DMS53 treated with DMSO at 0.1 percent for 48 hours (cell line): ENCODE data around the gene TXNDC12.
"Not testable (repeated sequence)": the region's sequence is repeated elsewhere in the genome, so short reads cannot be mapped to it uniquely, and the experiment has no call there.

Source experiments
- DNase-seq: peaks from one replicate; lab custom pipeline; 2025; ENCODE audit not compliant: unreplicated experiment; lab: John Stamatoyannopoulos, UW

Gene TXNDC12

DNA sequence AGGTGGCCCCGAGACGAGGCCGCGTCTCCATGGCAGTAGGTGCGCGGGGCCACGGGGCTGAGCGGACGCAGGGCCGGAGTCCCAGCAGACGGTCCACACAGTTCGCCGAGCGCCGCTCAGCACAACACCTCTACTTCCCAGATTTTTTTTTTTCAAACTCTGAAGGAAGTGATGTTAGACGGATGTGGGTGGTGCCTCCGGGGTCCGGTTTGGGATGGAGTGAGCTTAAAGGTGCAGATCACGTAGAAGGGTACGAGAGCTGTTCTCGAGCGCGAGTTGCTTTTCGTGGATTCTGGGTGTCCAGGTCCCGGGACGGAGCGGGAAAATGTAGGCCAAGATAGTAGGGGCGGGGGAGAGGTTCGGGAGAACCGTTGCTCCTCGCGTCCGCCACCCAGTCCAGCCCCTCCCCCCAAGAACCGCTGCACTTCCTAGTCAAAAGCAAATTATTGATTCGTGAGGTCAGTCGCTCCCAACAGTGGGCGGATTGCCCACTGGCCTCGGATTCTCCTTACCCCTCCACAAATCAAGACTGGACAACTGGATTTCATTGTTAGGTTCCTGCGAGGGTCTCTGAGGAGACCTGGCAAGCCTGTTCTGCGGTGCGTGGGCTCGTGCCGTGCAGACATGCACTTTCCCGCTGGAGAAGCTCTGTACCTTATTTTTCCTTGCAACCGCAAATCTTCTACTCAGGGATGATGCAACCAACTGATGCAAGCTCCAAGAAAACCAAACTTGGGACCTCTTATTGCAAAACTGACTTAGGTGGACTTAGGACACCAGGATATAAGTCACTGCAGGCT, at the start of gene TXNDC12:
TXNDC12 (minus strand) TSS at position 126 of the 800 bp plus-strand sequence; CDS start at position 31, 95 bp downstream.
- DNase-seq, result peak; percentile 99

DNA sequence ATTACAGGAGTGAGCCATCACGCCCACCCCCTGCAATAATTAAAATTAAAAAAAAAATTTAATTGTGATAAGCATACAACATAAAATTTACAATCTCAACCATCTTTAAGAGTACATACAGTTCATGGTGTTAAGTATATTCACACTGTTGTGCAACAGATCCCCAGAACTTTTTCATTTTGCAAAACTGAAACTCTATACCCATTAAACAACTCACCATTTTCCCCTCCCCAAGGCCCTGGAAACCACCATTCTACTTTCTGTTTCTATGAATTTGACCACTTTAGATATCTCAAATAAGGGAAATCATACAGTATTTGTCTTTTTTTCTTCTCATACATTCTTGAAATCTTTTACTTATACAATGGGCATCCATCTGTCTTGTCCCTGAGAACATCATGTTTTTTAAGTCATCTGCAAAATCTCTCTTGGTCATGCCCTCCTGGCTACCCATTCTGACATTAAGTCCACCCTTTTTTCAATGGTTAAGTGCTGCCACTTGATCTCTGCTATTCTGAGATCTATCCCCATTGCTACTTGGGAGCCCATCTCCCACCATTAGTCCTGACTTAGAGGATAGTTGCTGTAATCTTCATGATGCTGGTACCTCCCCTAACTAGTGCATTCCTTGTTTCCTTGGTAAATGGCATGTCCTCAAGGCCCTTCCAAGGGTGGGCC, 47.5 kb upstream of the TXNDC12 start:
- DNase-seq, result no peak

DNA sequence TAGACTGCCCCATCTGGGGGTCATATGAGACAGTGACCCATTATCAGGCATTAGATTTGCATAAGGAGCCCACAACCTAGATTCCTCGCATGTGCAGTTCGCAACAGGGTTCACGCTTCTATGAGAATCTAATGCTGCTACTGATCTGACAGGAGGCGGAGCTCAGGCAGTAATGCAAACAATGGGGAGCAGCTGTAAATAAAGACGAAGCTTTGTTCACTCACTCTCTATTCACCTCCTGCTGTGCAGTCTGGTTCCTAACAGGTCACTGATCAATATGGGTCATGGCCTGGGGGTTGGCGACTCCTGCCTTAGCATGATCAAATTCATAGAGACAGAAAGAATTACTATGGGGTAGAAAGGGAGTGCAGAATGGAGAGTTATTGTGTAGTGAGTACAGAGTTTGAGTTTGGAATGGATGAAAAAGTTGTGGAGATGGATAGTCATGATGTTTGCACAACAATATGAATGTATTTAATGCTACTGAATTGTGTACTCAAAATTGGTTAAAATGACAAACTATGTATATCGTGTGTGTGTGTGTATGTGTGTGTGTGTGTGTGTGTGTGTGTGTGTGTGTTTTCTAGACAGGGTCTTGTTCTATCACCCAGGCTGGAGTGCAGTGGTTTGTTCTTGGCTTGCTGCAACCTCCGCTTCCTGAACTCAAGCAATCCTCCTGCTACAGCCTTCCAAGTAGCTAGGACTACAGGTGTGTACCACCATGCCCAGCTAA, 43.3 kb upstream of the TXNDC12 start:
- DNase-seq, result peak; percentile 67

DNA sequence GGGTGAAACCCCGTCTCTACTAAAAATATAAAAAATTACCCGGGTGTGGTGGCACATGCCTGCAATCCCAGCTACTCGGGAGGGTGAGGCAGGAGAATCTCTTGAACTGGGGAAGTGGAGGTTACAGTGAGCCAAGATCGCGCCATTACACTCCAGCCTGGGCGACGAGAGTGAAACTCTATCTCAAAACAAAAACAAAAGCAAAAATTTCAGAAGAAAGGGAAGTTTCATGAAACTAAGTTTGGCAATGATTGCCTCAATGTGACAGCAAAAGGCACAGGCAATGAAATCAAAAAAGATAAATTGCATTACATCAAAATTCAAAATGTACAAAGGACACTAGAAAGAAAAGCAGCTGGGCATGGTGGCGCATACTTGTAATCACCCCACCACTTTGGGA, 41.2 kb upstream of the TXNDC12 start:
- no peak for DNase-seq

DNA sequence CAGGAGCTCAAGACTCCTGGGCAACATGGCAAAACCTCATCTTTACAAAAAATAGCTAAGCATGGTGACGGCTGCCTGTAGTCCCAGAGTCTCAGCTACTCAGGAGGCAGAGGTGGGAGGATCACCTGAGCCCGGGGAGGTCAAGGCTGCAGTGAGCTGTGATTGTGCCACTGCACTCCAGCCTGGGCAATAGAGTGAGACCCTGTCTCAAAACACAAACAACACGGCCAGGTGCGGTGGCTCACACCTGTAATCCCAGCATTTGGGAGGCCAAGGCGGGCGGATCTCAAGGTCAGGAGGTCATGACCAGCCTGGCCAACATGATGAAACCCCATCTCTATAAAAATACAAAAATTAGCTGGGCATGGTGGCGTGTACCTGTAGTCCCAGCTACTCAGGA, 39.3 kb upstream of the TXNDC12 start:
- not testable (repeated sequence) for DNase-seq

DNA sequence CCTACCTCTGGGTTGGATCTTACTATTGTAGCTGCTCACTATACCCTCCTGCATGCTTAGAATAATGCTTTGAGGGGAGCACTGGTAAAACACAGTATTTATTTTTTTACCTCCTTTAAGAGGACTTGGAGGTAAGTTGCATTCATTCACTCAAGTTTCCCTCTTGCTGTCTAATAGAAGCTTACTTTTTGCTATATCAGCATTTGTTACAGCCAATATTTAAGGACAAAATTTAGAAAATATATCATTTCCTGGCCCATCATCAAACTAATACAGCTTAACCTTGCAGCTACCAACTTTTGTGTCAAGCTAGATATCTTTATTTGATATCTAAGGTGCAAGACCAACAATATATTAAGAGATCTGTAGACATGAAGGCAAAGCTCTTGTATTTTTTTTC, 32.9 kb upstream of the TXNDC12 start:
- not testable (repeated sequence) for DNase-seq

DNA sequence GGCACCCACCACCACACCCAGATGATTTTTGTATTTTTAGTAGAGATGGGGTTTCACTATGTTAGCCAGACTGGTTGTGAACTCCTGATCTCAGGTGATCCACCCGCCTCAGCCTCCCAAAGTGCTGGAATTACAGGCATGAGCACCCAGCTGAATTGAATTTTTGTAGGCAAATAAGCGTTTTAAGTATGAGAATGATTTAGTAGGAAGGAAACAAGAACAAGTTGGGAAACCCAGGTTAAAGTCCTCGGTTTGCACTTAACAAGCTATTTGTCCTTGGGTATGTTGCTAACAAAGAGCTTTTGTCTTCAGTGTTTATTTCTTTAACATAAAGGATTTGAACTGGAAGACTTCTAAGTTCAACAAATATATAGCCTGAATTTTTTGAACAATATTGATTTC, 25.0 kb upstream of the TXNDC12 start:
- DNase-seq, result no peak

DNA sequence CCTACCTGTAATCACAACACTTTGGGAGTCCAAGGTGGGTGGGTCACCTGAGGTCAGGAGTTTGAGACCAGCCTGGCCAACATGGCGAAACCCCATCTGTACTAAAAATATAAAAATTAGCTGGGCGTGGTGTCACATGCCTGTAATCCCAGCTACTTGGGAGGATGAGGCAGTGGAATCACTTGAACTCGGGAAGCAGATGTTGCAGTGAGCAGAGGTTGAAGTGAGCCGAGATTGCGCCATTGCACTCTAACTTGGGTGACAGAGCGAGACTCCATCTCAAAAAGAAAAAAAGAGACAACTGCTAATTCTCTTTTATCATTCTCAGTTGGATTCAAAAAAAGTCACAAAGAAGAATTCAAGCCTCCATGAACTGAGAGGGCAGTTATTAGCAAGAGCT, 22.3 kb upstream of the TXNDC12 start:
- DNase-seq, result not testable (repeated sequence)

DNA sequence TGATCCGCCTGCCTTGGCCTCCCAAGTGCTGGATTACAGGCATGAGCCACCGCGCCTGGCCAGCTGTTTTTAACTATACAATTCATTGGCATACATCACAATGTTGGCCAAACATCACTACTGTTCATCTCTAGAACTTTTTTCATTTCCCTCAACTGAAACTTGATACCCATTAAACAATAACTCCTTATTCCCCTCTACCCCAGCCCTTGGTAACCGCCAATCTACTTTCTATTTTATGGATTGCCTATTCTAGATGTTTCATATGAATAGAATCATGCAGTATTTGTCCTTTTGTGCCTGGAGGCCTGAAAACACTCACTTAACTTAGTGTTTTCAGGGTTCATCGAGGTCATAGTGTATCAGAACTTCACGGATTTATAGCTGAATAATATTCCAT, 17.3 kb upstream of the TXNDC12 start:
- no peak for DNase-seq

DNA sequence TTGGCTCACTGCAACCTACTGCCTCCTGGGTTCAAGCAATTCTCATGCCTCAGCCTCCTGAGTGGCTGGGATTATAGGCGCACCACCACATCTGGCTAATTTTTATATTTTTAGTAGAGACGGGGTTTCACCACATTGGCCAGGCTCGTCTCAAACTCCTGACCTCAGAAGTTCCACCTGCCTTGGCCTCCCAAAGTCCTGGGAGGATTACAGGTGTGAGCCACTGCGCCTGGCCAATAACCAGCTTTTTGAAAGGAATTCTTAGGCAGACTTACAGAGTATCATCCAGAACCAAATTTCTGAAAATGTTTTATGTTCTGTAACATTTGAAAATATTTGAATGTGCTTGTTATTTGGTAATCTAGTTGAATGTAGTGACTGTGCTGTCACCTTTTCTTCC, 15.7 kb upstream of the TXNDC12 start:
- DNase-seq, result no peak

DNA sequence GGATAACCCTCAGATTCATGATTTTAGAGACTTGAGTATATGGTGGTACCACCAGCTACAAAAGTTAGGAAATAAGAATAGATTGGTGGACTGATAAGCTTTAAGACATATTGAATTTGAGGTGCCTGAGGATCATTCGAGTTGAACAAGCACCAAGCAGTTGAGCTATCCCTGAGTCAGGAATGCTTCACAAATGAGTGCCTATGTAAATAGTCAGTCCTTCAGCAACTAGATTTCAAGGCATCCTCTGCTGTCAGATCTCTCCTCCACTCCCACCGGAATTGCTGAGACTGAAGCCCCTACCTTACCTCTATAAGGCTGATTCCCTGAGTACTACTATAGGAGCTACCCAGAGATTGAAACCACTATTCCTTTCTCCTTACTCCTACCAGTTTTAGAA, 8.2 kb upstream of the TXNDC12 start:
- no peak for DNase-seq

DNA sequence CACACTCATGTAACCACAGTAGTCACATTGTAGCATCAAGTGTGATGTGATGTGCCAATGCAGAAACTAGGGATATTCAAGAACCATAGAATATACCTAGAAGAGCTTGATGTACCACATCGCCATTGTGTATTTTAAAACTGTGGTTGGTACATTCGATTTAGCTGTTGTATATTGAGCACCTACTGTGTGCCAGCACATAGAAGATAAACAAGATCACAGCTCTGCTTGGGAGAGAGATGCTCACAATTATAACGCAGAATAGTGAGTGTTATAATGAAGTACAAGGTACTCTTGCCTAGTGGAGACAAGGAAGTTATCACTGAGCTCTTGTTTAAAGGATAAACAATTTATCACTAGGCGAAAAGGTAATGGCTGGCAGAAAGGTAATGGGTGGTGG, 5.8 kb upstream of the TXNDC12 start:
- DNase-seq, result no peak

DNA sequence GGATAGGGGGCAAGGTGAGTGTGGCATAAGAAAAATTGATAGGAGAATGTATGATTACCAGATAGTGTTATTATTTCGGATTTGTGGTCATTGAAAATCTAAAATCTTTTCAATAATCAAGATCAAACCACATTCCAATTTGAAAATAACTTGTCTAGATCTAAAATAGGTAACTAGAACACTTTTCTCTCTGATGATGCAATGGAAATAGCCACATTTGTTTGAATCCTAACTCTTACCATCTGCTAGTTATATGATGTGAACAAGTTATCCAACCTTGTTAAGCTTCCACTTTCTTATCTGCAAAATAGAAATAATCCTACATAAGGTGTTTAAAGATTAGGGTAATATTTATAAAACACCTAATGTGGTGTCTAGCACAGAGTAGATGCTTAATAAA, 4.9 kb upstream of the TXNDC12 start:
- DNase-seq, result no peak

DNA sequence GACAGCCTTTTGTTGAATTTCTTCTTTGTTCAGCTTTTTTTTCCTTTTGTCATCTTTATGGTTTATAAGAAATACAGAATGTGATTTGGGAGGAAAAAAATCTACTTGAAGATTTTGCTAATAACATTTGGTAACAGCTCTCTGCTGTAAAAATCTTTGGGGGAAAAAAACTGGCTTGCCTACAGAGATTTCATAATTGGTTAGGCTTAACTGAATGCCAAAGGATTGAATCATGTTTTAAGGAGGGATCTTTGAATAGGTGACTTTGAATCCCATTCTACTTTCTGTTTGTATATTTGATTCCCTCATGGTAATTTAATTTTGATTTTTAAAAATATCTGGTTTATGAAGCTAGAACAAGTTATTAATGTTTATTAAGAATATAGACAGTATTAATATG, 4.3 kb upstream of the TXNDC12 start:
- no peak for DNase-seq

DNA sequence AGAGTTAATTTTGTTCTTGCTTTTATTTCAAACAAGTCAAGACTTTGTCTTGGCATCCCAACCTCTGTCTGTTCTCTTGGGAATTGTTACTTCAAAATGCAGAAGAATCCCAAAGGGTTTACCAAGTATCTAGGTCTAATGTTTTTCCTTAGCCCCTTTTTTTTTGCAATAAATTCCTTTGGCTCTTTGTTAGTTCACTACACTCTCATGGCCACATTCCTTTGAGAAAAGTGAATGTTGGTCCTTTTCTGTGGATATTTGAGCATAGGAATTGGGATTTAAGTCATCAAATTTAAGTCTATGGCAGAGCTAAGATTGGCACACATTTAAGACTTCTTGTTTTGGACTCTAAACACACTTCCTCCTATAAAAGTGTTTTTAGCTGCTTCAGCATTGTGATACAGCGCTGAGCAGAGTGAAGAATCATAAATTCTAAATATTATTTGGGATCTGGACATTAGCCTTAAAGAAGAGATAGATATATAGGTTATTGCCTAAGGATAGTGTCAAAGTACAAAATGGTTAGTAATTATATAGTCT, 3.0 kb upstream of the TXNDC12 start:
- no peak for DNase-seq

DNA sequence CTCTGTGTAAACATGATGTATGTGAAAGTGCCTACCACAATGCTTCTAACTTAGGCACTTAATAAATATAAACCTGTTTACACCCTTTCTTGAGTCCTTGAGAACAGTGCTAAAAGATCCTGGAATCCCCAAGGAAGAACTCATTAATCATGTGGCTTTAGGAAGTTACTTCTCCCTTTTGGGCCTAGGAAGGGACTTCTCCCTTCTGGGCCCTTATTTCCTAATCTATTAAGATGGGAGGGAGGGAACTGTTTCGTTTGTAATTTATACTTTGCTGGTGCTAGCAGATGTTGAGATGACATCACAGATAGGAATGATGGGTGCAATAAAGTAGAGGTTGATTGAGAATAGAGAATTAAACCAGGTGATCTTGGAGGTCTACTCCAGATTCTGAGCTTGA, 2.3 kb upstream of the TXNDC12 start:
- DNase-seq, result no peak

DNA sequence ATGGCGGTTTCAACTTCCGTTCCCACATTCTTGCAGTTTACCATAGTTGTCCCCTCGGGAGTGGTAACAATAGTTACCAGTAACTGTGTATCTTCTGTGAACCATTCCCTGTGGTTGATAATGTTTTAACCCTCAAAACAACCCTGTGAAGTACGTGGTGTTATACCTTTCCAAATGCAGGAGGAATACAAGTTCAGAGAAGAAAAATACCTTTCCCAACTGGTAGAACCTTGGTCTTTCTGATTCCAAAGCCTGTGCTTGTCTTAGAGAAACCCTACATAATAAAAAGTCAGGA, 1.9 kb upstream of the TXNDC12 start:
- no peak for DNase-seq

DNA sequence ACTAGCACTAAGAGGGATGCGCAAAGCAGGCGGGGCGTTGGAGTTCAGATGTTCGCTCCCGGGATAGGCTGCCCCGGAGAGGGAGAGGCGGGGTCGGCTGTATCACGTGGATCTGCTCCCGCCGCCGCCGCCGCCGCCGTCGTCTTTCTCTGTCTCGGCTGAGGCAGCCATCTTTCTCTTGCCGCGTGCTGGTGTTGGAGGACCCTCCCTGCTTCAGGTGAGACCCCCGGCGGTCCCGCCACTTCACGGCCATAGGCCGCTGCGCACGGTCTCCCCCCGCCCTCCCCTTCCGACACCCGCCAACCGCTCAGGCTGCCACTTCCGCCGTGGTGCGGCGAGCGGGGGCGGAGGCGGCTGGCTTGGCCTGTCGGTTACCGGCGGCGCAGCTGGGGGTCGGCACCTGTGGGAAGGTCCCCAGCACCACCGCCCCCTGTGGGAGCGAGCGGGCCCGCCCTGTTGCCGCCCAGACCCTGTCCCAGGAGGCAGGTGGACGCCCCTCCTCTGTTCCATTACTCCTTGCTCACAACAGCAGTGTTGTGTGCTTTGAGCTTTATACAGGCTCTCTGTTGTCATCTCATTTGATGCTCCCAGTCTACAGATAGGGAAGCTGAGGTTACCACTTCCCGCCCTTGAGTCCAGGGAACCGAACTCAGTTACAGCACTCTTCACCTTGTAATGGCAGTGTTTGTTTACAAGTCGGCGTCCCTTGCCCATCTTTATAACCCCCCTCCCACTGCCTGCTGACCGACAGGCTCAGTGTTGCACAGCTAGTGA, 1.4 kb upstream of the TXNDC12 start, which contains the start of gene BTF3L4:
BTF3L4 (plus strand) TSS at position 133 of the 774 bp plus-strand sequence. CDS start 3,553 bp downstream, outside the sequence.
- peak; percentile 98 for DNase-seq

DNA sequence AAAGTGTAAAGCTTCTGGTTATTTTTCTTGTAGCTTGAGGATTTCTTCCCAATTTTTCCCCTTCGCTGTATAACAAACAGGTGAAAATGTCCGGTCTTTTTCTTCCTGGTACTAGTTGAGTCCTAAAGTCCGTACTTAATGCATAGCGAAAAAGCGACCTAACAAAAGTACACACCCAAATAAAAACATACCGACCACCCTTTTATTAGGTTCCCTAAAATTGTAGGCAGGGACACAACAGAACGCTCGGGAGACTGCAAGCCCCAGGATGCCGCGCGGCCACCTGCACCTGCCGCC, 823 bp upstream of the TXNDC12 start:
- DNase-seq, result no peak

DNA sequence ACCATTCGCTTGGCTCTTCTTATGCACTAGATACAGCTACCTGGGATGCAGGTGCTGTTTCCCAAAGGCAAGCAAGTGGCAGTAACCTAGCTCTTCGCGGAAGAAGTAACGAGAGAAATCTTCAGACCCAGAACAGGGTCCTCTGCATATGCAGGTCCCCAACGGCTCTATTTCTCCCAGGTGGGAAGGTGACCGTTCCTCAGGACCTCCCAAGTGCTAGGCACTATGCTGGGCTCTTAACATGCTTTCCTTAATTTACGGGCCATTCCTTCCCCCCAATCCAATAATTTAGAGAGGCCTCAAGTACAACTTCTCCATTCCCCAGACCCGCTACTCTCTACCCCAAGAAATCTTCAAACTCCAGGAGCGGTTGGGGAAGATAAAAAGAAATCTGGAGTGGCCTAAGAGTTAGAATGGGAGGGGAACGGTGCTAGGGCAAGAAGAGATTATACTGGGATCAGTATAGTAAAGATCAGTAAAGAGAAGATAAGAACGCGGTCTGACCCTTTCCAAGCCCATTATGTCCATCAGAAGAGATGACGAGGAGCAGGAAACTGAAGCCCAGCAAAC, 410 bp downstream of the TXNDC12 start:
- no peak for DNase-seq

DNA sequence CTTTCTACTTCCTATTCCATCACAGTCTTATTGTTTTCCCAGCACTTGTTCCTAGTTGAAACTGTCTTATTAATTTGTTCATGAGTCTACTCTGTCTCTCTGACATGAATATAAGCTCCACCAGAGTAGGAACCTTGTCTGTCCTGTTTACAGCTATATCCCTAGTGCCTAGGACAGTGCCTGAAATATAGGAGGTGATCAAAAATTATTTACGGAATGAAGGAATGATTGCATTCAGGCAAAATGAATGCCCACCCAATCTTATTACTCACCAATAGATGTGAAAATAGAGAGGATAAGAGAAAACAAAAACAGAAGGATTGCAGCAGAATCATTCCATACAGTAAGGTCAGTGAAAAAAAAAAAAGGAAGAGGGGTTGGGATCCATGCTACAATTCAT, 1.1 kb downstream of the TXNDC12 start:
- no peak for DNase-seq
